Nephron progenitor cell (in vitro differentiated cells): Measurements from ENCODE around the gene HBG1.
A peak's percentile ranks its signal among the peaks of the same experiment; 100 is the strongest.

ENCODE experiments used
- DNase-seq: peaks from one replicate; pipeline ENCODE4 v3.0.0; 2021
- H3K27ac Mint-ChIP-seq: 2 replicates; pipeline ENCODE4 v1.8.0; 2021; ENCODE audit warnings: mild to moderate bottlenecking, moderate library complexity, mixed read lengths
- H3K27me3 Mint-ChIP-seq: 2 replicates; pipeline ENCODE4 v1.8.0; 2021; ENCODE audit warnings: mild to moderate bottlenecking, low read depth, mixed read lengths; ENCODE audit not compliant: poor library complexity
- H3K36me3 Mint-ChIP-seq: 2 replicates; pipeline ENCODE4 v1.8.0; 2021; ENCODE audit warnings: low read depth, mixed read lengths
- H3K4me1 Mint-ChIP-seq: 2 replicates; pipeline ENCODE4 v1.8.0; 2021; ENCODE audit warnings: mixed read lengths
- H3K4me3 Mint-ChIP-seq: 2 replicates; pipeline ENCODE4 v1.8.0; 2021; ENCODE audit warnings: mild to moderate bottlenecking, moderate library complexity, mixed read lengths
- H3K9me3 Mint-ChIP-seq: 2 replicates; pipeline ENCODE4 v1.8.0; 2021; ENCODE audit warnings: mild to moderate bottlenecking, moderate library complexity, mixed read lengths
- TF ChIP-seq, protein P1 (sequence below): fragments of 200-600 bp; sonication (generic); IDR thresholded peaks from 2 replicates; pipeline ENCODE4 v1.5.0; 2021; ENCODE audit warnings: antibody characterized with exemption

HBG1 gene

DNA sequence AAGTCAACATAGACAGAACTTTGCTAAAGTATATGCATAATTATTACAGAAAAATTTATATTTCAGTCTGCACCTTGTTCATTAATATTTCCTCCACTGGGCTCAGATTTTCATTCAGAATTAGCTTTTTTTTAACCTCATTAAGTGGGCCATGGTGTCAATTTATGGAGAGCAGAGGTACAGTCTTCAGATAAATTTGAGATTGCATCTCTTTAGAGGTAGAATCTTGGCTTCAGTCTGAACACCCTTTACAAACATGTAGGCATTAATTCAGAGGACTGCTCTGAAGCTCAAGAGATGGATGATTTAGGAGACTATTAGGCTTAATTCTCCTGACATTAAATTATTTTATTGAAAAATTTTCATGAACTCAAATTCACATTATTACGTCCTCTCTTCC, 19.4 kb downstream of the HBG1 start:
- Mint-ChIP-seq H3K9me3 (no peaks in the 10 kb centered on the region), H3K4me3 (no peak overlapping the region), H3K27ac (no peak overlapping the region), H3K27me3 (peaks cover 5% of the 10 kb centered on the region), H3K4me1 (no peaks in the 10 kb centered on the region), H3K36me3 (no peaks in the 10 kb centered on the region)
- TF ChIP-seq, protein P1, sequence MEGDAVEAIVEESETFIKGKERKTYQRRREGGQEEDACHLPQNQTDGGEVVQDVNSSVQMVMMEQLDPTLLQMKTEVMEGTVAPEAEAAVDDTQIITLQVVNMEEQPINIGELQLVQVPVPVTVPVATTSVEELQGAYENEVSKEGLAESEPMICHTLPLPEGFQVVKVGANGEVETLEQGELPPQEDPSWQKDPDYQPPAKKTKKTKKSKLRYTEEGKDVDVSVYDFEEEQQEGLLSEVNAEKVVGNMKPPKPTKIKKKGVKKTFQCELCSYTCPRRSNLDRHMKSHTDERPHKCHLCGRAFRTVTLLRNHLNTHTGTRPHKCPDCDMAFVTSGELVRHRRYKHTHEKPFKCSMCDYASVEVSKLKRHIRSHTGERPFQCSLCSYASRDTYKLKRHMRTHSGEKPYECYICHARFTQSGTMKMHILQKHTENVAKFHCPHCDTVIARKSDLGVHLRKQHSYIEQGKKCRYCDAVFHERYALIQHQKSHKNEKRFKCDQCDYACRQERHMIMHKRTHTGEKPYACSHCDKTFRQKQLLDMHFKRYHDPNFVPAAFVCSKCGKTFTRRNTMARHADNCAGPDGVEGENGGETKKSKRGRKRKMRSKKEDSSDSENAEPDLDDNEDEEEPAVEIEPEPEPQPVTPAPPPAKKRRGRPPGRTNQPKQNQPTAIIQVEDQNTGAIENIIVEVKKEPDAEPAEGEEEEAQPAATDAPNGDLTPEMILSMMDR, result no peak
- DNase-seq, result no peak

DNA sequence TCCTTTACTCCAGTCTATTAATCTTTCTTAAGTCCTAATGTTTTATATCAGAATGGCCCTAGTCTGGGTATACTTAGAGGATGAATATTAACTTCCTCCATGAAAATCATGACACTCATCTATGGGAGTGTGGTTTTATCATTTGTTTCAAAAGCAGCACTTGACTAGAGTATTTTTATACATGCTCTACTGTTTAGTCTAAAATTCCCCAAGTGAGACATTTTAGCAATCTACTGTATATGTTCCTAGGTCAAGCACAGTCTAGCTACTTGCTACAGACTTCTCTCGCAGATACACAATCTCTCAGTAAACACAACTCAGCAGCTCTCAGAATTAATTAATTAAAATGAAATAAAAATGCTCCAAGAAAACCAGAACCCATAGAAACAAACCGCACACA, 19.9 kb downstream of the HBG1 start:
- no peaks in the 10 kb centered on the region for H3K4me1 Mint-ChIP-seq
- H3K36me3 Mint-ChIP-seq, result no peaks in the 10 kb centered on the region
- no peak overlapping the region for H3K27ac Mint-ChIP-seq
- TF ChIP-seq, protein P1, result no peak
- H3K27me3 Mint-ChIP-seq, result peaks cover 3% of the 10 kb centered on the region
- no peak for DNase-seq
- no peak overlapping the region for H3K4me3 Mint-ChIP-seq
- H3K9me3 Mint-ChIP-seq, result no peaks in the 10 kb centered on the region

DNA sequence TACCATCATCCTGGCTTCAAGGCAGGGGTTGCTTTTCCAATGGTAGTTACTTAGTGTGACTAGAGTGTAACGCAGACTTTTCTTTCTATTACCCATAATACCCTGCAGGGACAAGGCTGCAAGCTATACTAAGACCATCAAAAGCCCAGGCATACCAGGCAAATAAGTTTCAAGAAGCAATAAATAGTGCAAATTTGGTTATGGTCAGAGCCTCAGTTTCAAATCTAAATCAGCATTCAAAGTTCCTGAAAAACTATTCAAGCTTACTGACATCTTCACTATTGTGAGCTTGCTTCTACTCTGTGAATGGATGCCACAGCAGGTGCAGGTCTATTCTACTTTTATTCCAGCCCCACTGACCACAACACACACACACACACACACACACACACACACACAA, 20.3 kb downstream of the HBG1 start:
- TF ChIP-seq, protein P1, result no peak
- no peak overlapping the region for H3K4me3 Mint-ChIP-seq
- H3K27me3 Mint-ChIP-seq, result peaks cover 3% of the 10 kb centered on the region
- no peak for DNase-seq
- H3K27ac Mint-ChIP-seq, result no peak overlapping the region
- no peaks in the 10 kb centered on the region for H3K4me1 Mint-ChIP-seq
- H3K36me3 Mint-ChIP-seq, result no peaks in the 10 kb centered on the region
- H3K9me3 Mint-ChIP-seq, result no peaks in the 10 kb centered on the region

DNA sequence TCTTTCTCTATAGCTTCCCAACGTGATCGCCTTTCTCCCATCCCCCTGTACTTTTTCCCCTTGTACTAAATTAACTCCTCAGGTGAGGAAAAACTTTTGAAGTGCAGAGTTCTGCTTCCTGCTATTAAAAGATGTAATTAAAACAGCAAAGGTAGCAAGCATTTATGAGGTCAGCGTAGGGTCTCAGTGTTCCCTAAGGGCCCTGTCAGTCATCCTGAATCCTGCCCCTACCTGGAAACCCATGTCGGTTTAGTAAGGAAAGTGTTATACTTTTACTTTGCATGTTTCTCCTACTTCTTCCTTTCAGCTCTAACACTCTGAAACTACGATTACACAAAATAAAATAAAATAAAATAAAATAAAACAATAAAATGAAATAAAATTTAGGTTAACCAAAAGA, 21.5 kb downstream of the HBG1 start:
- H3K4me1 Mint-ChIP-seq, result no peaks in the 10 kb centered on the region
- no peaks in the 10 kb centered on the region for H3K27me3 Mint-ChIP-seq

DNA sequence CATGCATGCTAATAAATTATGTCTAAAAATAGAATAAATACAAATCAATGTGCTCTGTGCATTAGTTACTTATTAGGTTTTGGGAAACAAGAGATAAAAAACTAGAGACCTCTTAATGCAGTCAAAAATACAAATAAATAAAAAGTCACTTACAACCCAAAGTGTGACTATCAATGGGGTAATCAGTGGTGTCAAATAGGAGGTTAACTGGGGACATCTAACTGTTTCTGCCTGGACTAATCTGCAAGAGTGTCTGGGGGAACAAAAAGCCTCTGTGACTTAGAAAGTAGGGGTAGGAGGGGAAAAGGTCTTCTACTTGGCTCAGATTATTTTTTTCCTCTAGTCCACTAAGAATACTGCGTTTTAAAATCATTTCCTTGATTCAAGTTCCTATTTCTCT, 22.0 kb downstream of the HBG1 start:
- Mint-ChIP-seq H3K9me3 (peaks cover 4% of the 10 kb centered on the region), H3K4me1 (no peaks in the 10 kb centered on the region), H3K27ac (no peak overlapping the region), H3K36me3 (no peaks in the 10 kb centered on the region), H3K4me3 (no peak overlapping the region), H3K27me3 (no peaks in the 10 kb centered on the region)
- DNase-seq, result no peak
- TF ChIP-seq, protein P1, result no peak

More for the DNA sequence above, 21.5 kb downstream of the HBG1 start:
- TF ChIP-seq, protein P1, result no peak
- Mint-ChIP-seq H3K27ac (peak overlapping the region; percentile 55), H3K4me3 (no peak overlapping the region), H3K36me3 (no peaks in the 10 kb centered on the region), H3K9me3 (peaks cover 4% of the 10 kb centered on the region)
- no peak for DNase-seq

DNA sequence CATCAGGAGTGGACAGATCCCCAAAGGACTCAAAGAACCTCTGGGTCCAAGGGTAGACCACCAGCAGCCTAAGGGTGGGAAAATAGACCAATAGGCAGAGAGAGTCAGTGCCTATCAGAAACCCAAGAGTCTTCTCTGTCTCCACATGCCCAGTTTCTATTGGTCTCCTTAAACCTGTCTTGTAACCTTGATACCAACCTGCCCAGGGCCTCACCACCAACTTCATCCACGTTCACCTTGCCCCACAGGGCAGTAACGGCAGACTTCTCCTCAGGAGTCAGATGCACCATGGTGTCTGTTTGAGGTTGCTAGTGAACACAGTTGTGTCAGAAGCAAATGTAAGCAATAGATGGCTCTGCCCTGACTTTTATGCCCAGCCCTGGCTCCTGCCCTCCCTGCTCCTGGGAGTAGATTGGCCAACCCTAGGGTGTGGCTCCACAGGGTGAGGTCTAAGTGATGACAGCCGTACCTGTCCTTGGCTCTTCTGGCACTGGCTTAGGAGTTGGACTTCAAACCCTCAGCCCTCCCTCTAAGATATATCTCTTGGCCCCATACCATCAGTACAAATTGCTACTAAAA, 22.8 kb downstream of the HBG1 start, which contains the start of gene HBB:
HBB (minus strand) TSS at position 340 of the 579 bp plus-strand sequence; CDS start at position 290, 50 bp downstream.
- Mint-ChIP-seq H3K4me1 (no peaks in the 10 kb centered on the region), H3K36me3 (no peaks in the 10 kb centered on the region), H3K27ac (no peak within 1 kb of the TSS), H3K27me3 (no peaks in the 10 kb centered on the region), H3K9me3 (peaks cover 12% of the 10 kb centered on the region), H3K4me3 (no peak within 1 kb of the TSS)
- DNase-seq, result no peak
- TF ChIP-seq, protein P1, result no peak
